GM13977 (cell line): ENCODE measurements around the gene SH3BGRL2.
"Not testable (repeated sequence)": the region's sequence is repeated elsewhere in the genome, so short reads cannot be mapped to it uniquely, and the experiment has no call there.

Experiments
- DNase-seq: peaks from one replicate; pipeline ENCODE4 v3.0.0; 2012; ENCODE audit warnings: low spot score
- in situ Hi-C: fragments of 300-500 bp; cut with MboI; formaldehyde crosslinking; loops from one replicate; pipeline ENCODE4 v1.12.0; 2022; ENCODE audit warnings: low sequenced_read_pairs, low pct_unique_long_range_greater_than_20kb, mixed read lengths, inconsistent platforms; ENCODE audit not compliant: unreplicated experiment
- TF ChIP-seq, protein P1 (sequence below): IDR thresholded peaks from 2 replicates; pipeline ENCODE4 v1.5.1; 2012; ENCODE audit warnings: mild to moderate bottlenecking, control low read depth; ENCODE audit not compliant: insufficient read depth; ENCODE audit errors: extremely low read depth, missing control alignments

Gene SH3BGRL2

DNA sequence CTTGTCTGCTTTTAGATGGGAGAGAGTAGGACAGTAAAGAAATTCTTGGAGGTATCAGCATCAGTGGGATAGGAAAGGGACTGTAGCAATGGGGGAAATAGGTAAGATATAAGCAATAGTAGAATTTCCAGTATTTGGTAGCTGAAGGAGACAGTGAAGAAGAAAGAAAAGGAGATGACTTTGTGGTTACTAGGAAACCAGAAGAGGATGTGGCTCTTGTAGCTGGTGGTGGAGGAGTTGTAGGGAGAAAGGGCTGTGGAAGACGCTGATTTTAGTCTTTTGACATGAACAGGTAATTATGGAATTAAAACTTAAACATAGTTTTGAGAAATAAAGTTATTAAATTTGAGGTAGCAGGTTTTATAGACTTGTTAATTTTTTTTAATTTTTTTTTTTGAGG lies 26.1 kb downstream of the SH3BGRL2 start:
- no peak for DNase-seq
- in situ Hi-C loops: no loop called here
- TF ChIP-seq, protein P1, sequence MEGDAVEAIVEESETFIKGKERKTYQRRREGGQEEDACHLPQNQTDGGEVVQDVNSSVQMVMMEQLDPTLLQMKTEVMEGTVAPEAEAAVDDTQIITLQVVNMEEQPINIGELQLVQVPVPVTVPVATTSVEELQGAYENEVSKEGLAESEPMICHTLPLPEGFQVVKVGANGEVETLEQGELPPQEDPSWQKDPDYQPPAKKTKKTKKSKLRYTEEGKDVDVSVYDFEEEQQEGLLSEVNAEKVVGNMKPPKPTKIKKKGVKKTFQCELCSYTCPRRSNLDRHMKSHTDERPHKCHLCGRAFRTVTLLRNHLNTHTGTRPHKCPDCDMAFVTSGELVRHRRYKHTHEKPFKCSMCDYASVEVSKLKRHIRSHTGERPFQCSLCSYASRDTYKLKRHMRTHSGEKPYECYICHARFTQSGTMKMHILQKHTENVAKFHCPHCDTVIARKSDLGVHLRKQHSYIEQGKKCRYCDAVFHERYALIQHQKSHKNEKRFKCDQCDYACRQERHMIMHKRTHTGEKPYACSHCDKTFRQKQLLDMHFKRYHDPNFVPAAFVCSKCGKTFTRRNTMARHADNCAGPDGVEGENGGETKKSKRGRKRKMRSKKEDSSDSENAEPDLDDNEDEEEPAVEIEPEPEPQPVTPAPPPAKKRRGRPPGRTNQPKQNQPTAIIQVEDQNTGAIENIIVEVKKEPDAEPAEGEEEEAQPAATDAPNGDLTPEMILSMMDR: no peak

GRCh38 chr6:79663655-79664054 lies 32.5 kb downstream of the SH3BGRL2 start:
- in situ Hi-C loops, DNase-seq: not testable (repeated sequence)

- in situ Hi-C loops: no loop called here
- DNase-seq: no peak
- TF ChIP-seq, protein P1: no peak
These were observed 34.8 kb downstream of the SH3BGRL2 start for GRCh38 chr6:79665725-79666551.

DNA sequence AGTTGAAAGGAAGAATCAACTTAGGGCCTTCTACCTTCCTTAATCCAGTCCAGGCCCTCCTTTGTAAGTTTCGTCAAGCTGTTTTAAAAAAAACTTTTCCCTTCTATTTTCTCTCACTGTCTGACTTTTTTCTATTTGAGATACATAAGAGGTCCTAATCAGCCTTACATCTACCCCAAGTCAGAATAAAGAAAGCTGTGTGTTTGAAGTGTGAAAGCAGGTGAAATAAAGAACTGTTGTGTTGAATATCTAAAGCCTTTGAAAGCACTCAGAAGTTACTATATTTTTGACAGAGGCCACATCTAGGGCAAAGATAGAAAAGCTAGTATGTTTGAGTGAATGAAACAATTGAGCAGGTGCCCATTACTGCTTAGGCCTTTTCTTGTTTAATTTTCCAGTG lies 35.5 kb downstream of the SH3BGRL2 start:
- no peak for DNase-seq
- TF ChIP-seq, protein P1: no peak
- in situ Hi-C loops: no loop called here

DNA sequence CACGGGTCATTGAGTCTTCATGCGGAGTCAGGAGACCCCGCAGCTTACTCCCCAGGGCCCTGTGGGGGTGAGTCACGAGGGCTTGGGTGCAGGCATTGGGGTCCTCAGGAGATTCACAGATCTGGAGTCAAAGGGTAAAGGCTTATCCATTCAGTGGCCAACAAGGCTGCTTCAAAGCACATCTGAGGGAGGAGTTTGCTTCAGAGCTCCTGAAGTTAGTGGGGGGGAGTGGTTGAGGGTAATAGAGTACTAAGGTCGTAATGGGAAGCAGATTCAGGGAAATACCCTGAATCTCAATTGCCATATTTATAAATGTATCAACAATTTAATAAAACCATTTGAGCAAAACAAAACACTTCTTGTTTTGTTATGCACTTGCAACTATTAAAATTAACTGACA lies 37.3 kb downstream of the SH3BGRL2 start:
- no peak for DNase-seq
- in situ Hi-C loops: no loop called here
- TF ChIP-seq, protein P1: no peak

DNA sequence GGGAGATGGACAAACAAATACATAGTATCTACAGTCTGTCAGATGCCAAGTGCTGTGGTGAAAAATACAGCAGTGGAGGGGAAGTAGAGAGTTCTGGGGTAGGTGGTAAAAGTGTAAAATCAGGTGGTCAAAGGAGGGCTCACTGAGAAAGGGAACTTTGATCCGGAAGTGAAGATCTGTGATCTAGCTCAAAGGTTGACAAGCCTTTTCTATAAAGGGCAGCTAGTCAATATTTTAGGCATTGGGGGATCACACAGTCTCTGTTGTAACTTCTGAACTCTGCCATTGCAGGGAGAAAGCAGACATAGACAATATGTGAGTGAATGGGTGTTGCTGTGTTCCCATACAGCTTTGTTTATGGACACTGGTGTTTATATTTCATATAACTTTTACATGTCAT lies 38.6 kb downstream of the SH3BGRL2 start:
- TF ChIP-seq, protein P1: no peak
- no peak for DNase-seq
- in situ Hi-C loops: no loop called here

GRCh38 chr6:79670789-79671188 lies 39.7 kb downstream of the SH3BGRL2 start:
- no peak for DNase-seq
- TF ChIP-seq, protein P1: no peak
- in situ Hi-C loops: no loop called here
